Measurements from ENCODE around the gene CDR2. TPM values are rescaled to one million over a fixed set of nuclear protein-coding genes. Genes with fewer than 3 reads are reported as not detected.

CDR2 gene
- total and polyA plus RNA-seq, 2 donors, result 24.0 to 27.3 TPM

- Histone ChIP-seq H3K36me3 (ENCODE audit: control insufficient read depth in 2 of 2, insufficient read depth in 2 of 2, low read length in 1 of 2) (peaks cover 0 to 4% of the 10 kb centered on the region in 2 donors), H3K27ac (ENCODE audit: low read depth in 1 of 2, low read length in 1 of 2) (no peak overlapping the region), H3K27me3 (ENCODE audit: control insufficient read depth in 2 of 2, insufficient read depth in 1 of 2, low read length in 1 of 2) (no peaks in the 10 kb centered on the region), H3K4me3 (ENCODE audit: low read length in 2 of 2) (no peak overlapping the region), H3K9me3 (ENCODE audit: control insufficient read depth in 2 of 2, insufficient read depth in 1 of 2, low read length in 1 of 2) (no peaks in the 10 kb centered on the region), H3K4me1 (ENCODE audit: control insufficient read depth in 2 of 2, insufficient read depth in 2 of 2, low read length in 2 of 2) (no peaks in the 10 kb centered on the region)
- DNase-seq (ENCODE audit: low read depth in 6 of 9, low spot score in 9 of 9), result no peak
- WGBS, result 97% methylated on average over 3 of the region's 3 CpGs
Measured at GRCh38 chr16:22385196-22385595, 10.8 kb upstream of the CDR2 start.

- Histone ChIP-seq H3K9me3 (ENCODE audit: control insufficient read depth in 2 of 2, insufficient read depth in 1 of 2, low read length in 1 of 2) (no peaks in the 10 kb centered on the region), H3K27me3 (ENCODE audit: control insufficient read depth in 2 of 2, insufficient read depth in 1 of 2, low read length in 1 of 2) (no peaks in the 10 kb centered on the region), H3K4me3 (ENCODE audit: low read length in 2 of 2) (no peak overlapping the region), H3K27ac (ENCODE audit: low read depth in 1 of 2, low read length in 1 of 2) (no peak overlapping the region), H3K36me3 (ENCODE audit: control insufficient read depth in 2 of 2, insufficient read depth in 2 of 2, low read length in 1 of 2) (peaks cover 0 to 4% of the 10 kb centered on the region in 2 donors), H3K4me1 (ENCODE audit: control insufficient read depth in 2 of 2, insufficient read depth in 2 of 2, low read length in 2 of 2) (no peaks in the 10 kb centered on the region)
- DNase-seq (ENCODE audit: low read depth in 6 of 9, low spot score in 9 of 9), result no peak
- 96% methylated on average over 3 of the region's 3 CpGs for WGBS
Measured at GRCh38 chr16:22383827-22384226, 9.4 kb upstream of the CDR2 start.

GRCh38 chr16:22381392-22381791, 7.0 kb upstream of the CDR2 start:
- H3K4me1 ChIP-seq (ENCODE audit: control insufficient read depth in 2 of 2, insufficient read depth in 2 of 2, low read length in 2 of 2), result no peaks in the 10 kb centered on the region
- peaks cover 0 to 4% of the 10 kb centered on the region in 2 donors for H3K36me3 ChIP-seq (ENCODE audit: control insufficient read depth in 2 of 2, insufficient read depth in 2 of 2, low read length in 1 of 2)
- H3K27me3 ChIP-seq (ENCODE audit: control insufficient read depth in 2 of 2, insufficient read depth in 1 of 2, low read length in 1 of 2), result no peaks in the 10 kb centered on the region
- peak overlapping the region; percentile 1 to 41 for H3K27ac ChIP-seq (ENCODE audit: low read depth in 1 of 2, low read length in 1 of 2)
- H3K4me3 ChIP-seq (ENCODE audit: low read length in 2 of 2), result no peak overlapping the region
- DNase-seq (ENCODE audit: low read depth in 6 of 9, low spot score in 9 of 9), result peak in 1 of 9 donors; percentile 41
- no peaks in the 10 kb centered on the region for H3K9me3 ChIP-seq (ENCODE audit: control insufficient read depth in 2 of 2, insufficient read depth in 1 of 2, low read length in 1 of 2)

GRCh38 chr16:22380529-22380928, 6.1 kb upstream of the CDR2 start:
- H3K36me3 ChIP-seq (ENCODE audit: control insufficient read depth in 2 of 2, insufficient read depth in 2 of 2, low read length in 1 of 2), result peaks cover 0 to 4% of the 10 kb centered on the region in 2 donors
- no peak overlapping the region for H3K4me3 ChIP-seq (ENCODE audit: low read length in 2 of 2)
- 91% methylated on average over 1 of the region's 1 CpG for WGBS
- no peaks in the 10 kb centered on the region for H3K4me1 ChIP-seq (ENCODE audit: control insufficient read depth in 2 of 2, insufficient read depth in 2 of 2, low read length in 2 of 2)
- no peak for DNase-seq (ENCODE audit: low read depth in 6 of 9, low spot score in 9 of 9)
- no peak overlapping the region for H3K27ac ChIP-seq (ENCODE audit: low read depth in 1 of 2, low read length in 1 of 2)
- no peaks in the 10 kb centered on the region for H3K9me3 ChIP-seq (ENCODE audit: control insufficient read depth in 2 of 2, insufficient read depth in 1 of 2, low read length in 1 of 2)
- H3K27me3 ChIP-seq (ENCODE audit: control insufficient read depth in 2 of 2, insufficient read depth in 1 of 2, low read length in 1 of 2), result no peaks in the 10 kb centered on the region

- Histone ChIP-seq H3K36me3 (ENCODE audit: control insufficient read depth in 2 of 2, insufficient read depth in 2 of 2, low read length in 1 of 2) (peaks cover 0 to 2% of the 10 kb centered on the region in 2 donors), H3K4me1 (ENCODE audit: control insufficient read depth in 2 of 2, insufficient read depth in 2 of 2, low read length in 2 of 2) (peaks cover 0 to 6% of the 10 kb centered on the region in 2 donors), H3K4me3 (ENCODE audit: low read length in 2 of 2) (no peak overlapping the region), H3K27me3 (ENCODE audit: control insufficient read depth in 2 of 2, insufficient read depth in 1 of 2, low read length in 1 of 2) (no peaks in the 10 kb centered on the region), H3K9me3 (ENCODE audit: control insufficient read depth in 2 of 2, insufficient read depth in 1 of 2, low read length in 1 of 2) (no peaks in the 10 kb centered on the region), H3K27ac (ENCODE audit: low read depth in 1 of 2, low read length in 1 of 2) (no peak overlapping the region)
- 97% methylated on average over 7 of the region's 7 CpGs for WGBS
- DNase-seq (ENCODE audit: low read depth in 6 of 9, low spot score in 9 of 9), result no peak
Measured at GRCh38 chr16:22379656-22380055, 5.2 kb upstream of the CDR2 start.

- peaks cover 0 to 5% of the 10 kb centered on the region in 2 donors for H3K36me3 ChIP-seq (ENCODE audit: control insufficient read depth in 2 of 2, insufficient read depth in 2 of 2, low read length in 1 of 2)
- no peak overlapping the region for H3K27ac ChIP-seq (ENCODE audit: low read depth in 1 of 2, low read length in 1 of 2)
- 98% methylated on average over 8 of the region's 8 CpGs for WGBS
- H3K27me3 ChIP-seq (ENCODE audit: control insufficient read depth in 2 of 2, insufficient read depth in 1 of 2, low read length in 1 of 2), result no peaks in the 10 kb centered on the region
- H3K9me3 ChIP-seq (ENCODE audit: control insufficient read depth in 2 of 2, insufficient read depth in 1 of 2, low read length in 1 of 2), result no peaks in the 10 kb centered on the region
- no peak for DNase-seq (ENCODE audit: low read depth in 6 of 9, low spot score in 9 of 9)
- H3K4me3 ChIP-seq (ENCODE audit: low read length in 2 of 2), result no peak overlapping the region
- peaks cover 9 to 19% of the 10 kb centered on the region in 2 donors for H3K4me1 ChIP-seq (ENCODE audit: control insufficient read depth in 2 of 2, insufficient read depth in 2 of 2, low read length in 2 of 2)
Measured at GRCh38 chr16:22375963-22376640, 1.7 kb upstream of the CDR2 start.

- Histone ChIP-seq H3K9me3 (ENCODE audit: control insufficient read depth in 2 of 2, insufficient read depth in 1 of 2, low read length in 1 of 2) (no peaks in the 10 kb centered on the region), H3K4me3 (ENCODE audit: low read length in 2 of 2) (peak overlapping the region; percentile 47 to 95), H3K4me1 (ENCODE audit: control insufficient read depth in 2 of 2, insufficient read depth in 2 of 2, low read length in 2 of 2) (peaks cover 11 to 21% of the 10 kb centered on the region in 2 donors), H3K27me3 (ENCODE audit: control insufficient read depth in 2 of 2, insufficient read depth in 1 of 2, low read length in 1 of 2) (no peaks in the 10 kb centered on the region), H3K36me3 (ENCODE audit: control insufficient read depth in 2 of 2, insufficient read depth in 2 of 2, low read length in 1 of 2) (peaks cover 0 to 5% of the 10 kb centered on the region in 2 donors), H3K27ac (ENCODE audit: low read depth in 1 of 2, low read length in 1 of 2) (no peak overlapping the region)
- peak in 1 of 9 donors; percentile 45 for DNase-seq (ENCODE audit: low read depth in 6 of 9, low spot score in 9 of 9)
- 41% methylated on average over 28 of the region's 28 CpGs for WGBS
Measured at GRCh38 chr16:22375117-22375962, 921 bp upstream of the CDR2 start.

- H3K27ac ChIP-seq (ENCODE audit: low read depth in 1 of 2, low read length in 1 of 2), result peak overlapping the region; percentile 49 to 88
- H3K36me3 ChIP-seq (ENCODE audit: control insufficient read depth in 2 of 2, insufficient read depth in 2 of 2, low read length in 1 of 2), result peaks cover 0 to 5% of the 10 kb centered on the region in 2 donors
- H3K4me1 ChIP-seq (ENCODE audit: control insufficient read depth in 2 of 2, insufficient read depth in 2 of 2, low read length in 2 of 2), result peaks cover 20 to 30% of the 10 kb centered on the region in 2 donors
- 3% methylated on average over 51 of the region's 51 CpGs for WGBS
- no peaks in the 10 kb centered on the region for H3K9me3 ChIP-seq (ENCODE audit: control insufficient read depth in 2 of 2, insufficient read depth in 1 of 2, low read length in 1 of 2)
- H3K4me3 ChIP-seq (ENCODE audit: low read length in 2 of 2), result peak overlapping the region; percentile 47 to 95
- no peaks in the 10 kb centered on the region for H3K27me3 ChIP-seq (ENCODE audit: control insufficient read depth in 2 of 2, insufficient read depth in 1 of 2, low read length in 1 of 2)
- peak in 2 of 9 donors; percentile 32 to 60 for DNase-seq (ENCODE audit: low read depth in 6 of 9, low spot score in 9 of 9)
Measured at GRCh38 chr16:22373662-22374310, 633 bp downstream of the CDR2 start.
